GM23338 (cell line): ENCODE data around the gene PPP1R3D. TPM values are rescaled to one million over a fixed set of nuclear protein-coding genes. Genes with fewer than 3 reads are reported as not detected.

Source experiments
- ATAC-seq: fragments of 200-7000 bp; cut with Tn5 transposase; 3 replicates; pipeline ENCODE4 v1.9.1; 2020
- DNase-seq: peaks from one replicate; pipeline ENCODE4 v3.0.0-alpha.2; 2015; ENCODE audit warnings: low spot score
- H2AFZ ChIP-seq: fragments of 200-600 bp; sonication (generic); 2 replicates; pipeline ENCODE4 v1.8.0; 2016; ENCODE audit warnings: antibody characterized with exemption, mild to moderate bottlenecking, moderate library complexity
- H3F3A ChIP-seq: fragments of 200-600 bp; sonication (generic); replicated peaks from 2 replicates; pipeline ENCODE4 v1.8.0; 2017; ENCODE audit warnings: antibody characterized with exemption, mixed run types, low read depth
- H3K27ac ChIP-seq: fragments of 200-600 bp; sonication (generic); 2 replicates; pipeline ENCODE4 v1.6.1; 2016; ENCODE audit warnings: low read depth
- H3K27me3 ChIP-seq: fragments of 200-600 bp; sonication (generic); 2 replicates; pipeline ENCODE4 v1.8.0; 2016; ENCODE audit warnings: mild to moderate bottlenecking, mixed run types, moderate library complexity; ENCODE audit not compliant: insufficient read depth
- H3K36me3 ChIP-seq: fragments of 200-600 bp; sonication (generic); 2 replicates; pipeline ENCODE4 v1.8.0; 2016; ENCODE audit warnings: mild to moderate bottlenecking; ENCODE audit not compliant: insufficient read depth
- H3K4me1 ChIP-seq: fragments of 200-600 bp; sonication (generic); 2 replicates; pipeline ENCODE4 v1.8.0; 2016; ENCODE audit warnings: mild to moderate bottlenecking, moderate library complexity; ENCODE audit not compliant: insufficient read depth
- H3K4me2 ChIP-seq: fragments of 200-600 bp; sonication (generic); 2 replicates; pipeline ENCODE4 v1.7.1; 2017; ENCODE audit warnings: mixed run types
- H3K4me3 ChIP-seq: fragments of 200-600 bp; sonication (generic); 2 replicates; pipeline ENCODE4 v1.6.1; 2016; ENCODE audit warnings: mixed run types
- H3K79me2 ChIP-seq: fragments of 200-600 bp; sonication (generic); replicated peaks from 2 replicates; pipeline ENCODE4 v1.8.0; 2017; ENCODE audit warnings: mild to moderate bottlenecking; ENCODE audit not compliant: insufficient read depth
- H3K9me2 ChIP-seq: fragments of 200-600 bp; sonication (generic); 2 replicates; pipeline ENCODE4 v1.8.0; 2017; ENCODE audit not compliant: insufficient read depth
- H4K20me1 ChIP-seq: fragments of 200-600 bp; sonication (generic); replicated peaks from 2 replicates; pipeline ENCODE4 v1.8.0; 2017; ENCODE audit warnings: mild to moderate bottlenecking; ENCODE audit not compliant: insufficient read depth
- H3K27ac Mint-ChIP-seq: 2 replicates; pipeline ENCODE4 v1.8.0; 2020; ENCODE audit warnings: inconsistent platforms, mild to moderate bottlenecking, moderate library complexity, mixed read lengths
- H3K27me3 Mint-ChIP-seq: 3 replicates; pipeline ENCODE4 v1.8.0; 2022; ENCODE audit warnings: low read depth, mild to moderate bottlenecking, moderate library complexity, mixed read lengths, inconsistent platforms; ENCODE audit not compliant: insufficient read depth, poor library complexity
- H3K36me3 Mint-ChIP-seq: 3 replicates; pipeline ENCODE4 v1.8.0; 2021; ENCODE audit warnings: low read depth, mild to moderate bottlenecking, inconsistent platforms, moderate library complexity, mixed read lengths
- H3K4me1 Mint-ChIP-seq: 3 replicates; pipeline ENCODE4 v1.8.0; 2020; ENCODE audit warnings: mild to moderate bottlenecking, inconsistent platforms, mixed read lengths
- H3K4me3 Mint-ChIP-seq: 3 replicates; pipeline ENCODE4 v1.8.0; 2021; ENCODE audit warnings: moderate library complexity, mild to moderate bottlenecking, inconsistent platforms, mixed read lengths
- H3K9me3 Mint-ChIP-seq: 3 replicates; pipeline ENCODE4 v1.8.0; 2020; ENCODE audit warnings: moderate library complexity, mild to moderate bottlenecking, inconsistent platforms, mixed read lengths
- CREB1 ChIP-seq: fragments of 250-450 bp; sonication (Bioruptor Pico); IDR thresholded peaks from 2 replicates; pipeline ENCODE4 v1.5.0; 2020; ENCODE audit warnings: low read depth, mild to moderate bottlenecking, moderate library complexity
- CTCF ChIP-seq, 2 experiments: fragments of 200-600 bp in 1 of 2; sonication (generic) in 1 of 2; conservative IDR thresholded peaks; 2 replicates each; pipeline versions ENCODE4 v1.5.1 to v1.6.1; 2016 to 2017; ENCODE audit warnings: antibody characterized with exemption in 2 of 2, low read depth in 2 of 2, mild to moderate bottlenecking in 2 of 2, moderate library complexity in 1 of 2
- EZH2phosphoT487 ChIP-seq: fragments of 200-600 bp; sonication (generic); IDR thresholded peaks from one replicate; pipeline ENCODE4 v1.8.1; 2018; ENCODE audit warnings: antibody characterized with exemption; ENCODE audit not compliant: unreplicated experiment
- NANOG ChIP-seq: IDR thresholded peaks from 2 replicates; pipeline ENCODE4 v1.6.1; 2016; ENCODE audit warnings: antibody characterized with exemption, borderline replicate concordance
- POLR2AphosphoS5 ChIP-seq: IDR thresholded peaks from 2 replicates; pipeline ENCODE4 v1.6.1; 2016; ENCODE audit warnings: antibody characterized with exemption, low read depth
- REST ChIP-seq: IDR thresholded peaks from one replicate; pipeline ENCODE4 v1.6.1; 2018; ENCODE audit warnings: antibody characterized with exemption; ENCODE audit not compliant: unreplicated experiment
- STAT1 ChIP-seq: IDR thresholded peaks from one replicate; pipeline ENCODE4 v1.6.1; 2016; ENCODE audit warnings: antibody characterized with exemption; ENCODE audit not compliant: unreplicated experiment
- ZNF114 ChIP-seq: fragments of 250-450 bp; sonication (Bioruptor Pico); IDR thresholded peaks from 2 replicates; pipeline ENCODE4 v1.5.0; 2020; ENCODE audit warnings: mild to moderate bottlenecking, moderate library complexity
- polyA plus RNA-seq: library from polyadenylated mRNA; unstranded; fragments of >200 nt; fragmentation: Nextera tagmentation; extraction: Ambion mirVana; gene quantifications from 2 replicates; pipeline ENCODE4 v1.2.1, GENCODE V29; 2016
- total RNA-seq: library from RNA; depleted of rRNA; stranded (reverse); fragments of >200 nt; shearing (Covaris generic); gene quantifications from 2 replicates; pipeline ENCODE4 v1.2.3, GENCODE V29; 2014
- TF ChIP-seq, protein P1 (sequence below): IDR thresholded peaks from 2 replicates; pipeline ENCODE4 v1.6.1; 2016; ENCODE audit warnings: antibody characterized with exemption

Gene PPP1R3D
- total and polyA plus RNA-seq, 2 experiments from 2014 or later = 1.4 to 3.0 TPM

DNA sequence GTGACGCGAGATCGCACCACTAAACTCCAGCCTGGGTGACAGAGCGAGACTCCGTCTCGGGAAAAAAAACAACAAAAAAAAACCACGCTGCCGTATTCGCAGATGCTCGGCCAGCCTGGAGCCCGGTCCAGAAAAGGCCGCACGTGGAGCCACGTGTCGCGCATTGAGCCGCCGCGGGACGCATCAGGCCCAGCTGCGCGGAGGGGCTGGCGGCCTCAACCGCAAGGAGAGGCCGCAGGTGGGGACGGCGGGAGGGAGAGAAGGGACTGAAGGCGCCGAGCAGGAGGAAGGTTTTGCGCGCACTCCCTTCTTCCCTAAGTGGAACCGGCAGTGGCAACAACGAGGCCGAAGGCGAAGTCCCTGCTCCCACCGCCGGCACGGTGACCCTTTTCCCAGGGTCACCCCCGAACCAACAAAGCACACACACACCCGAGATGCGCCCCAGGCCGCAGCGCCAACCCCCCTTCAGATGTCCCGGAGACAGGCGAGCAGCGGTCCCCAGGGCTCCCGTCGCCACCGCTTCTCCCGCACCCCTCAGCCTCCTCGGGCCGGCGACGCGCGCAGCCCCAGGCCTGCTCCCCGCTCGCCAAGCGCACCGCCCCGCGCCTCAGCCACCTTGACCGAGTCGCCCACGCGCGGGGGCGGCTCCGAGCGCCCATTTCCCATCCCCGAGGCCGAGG lies 7.3 kb downstream of the PPP1R3D start (continued):
- no peak for TF ChIP-seq REST

DNA sequence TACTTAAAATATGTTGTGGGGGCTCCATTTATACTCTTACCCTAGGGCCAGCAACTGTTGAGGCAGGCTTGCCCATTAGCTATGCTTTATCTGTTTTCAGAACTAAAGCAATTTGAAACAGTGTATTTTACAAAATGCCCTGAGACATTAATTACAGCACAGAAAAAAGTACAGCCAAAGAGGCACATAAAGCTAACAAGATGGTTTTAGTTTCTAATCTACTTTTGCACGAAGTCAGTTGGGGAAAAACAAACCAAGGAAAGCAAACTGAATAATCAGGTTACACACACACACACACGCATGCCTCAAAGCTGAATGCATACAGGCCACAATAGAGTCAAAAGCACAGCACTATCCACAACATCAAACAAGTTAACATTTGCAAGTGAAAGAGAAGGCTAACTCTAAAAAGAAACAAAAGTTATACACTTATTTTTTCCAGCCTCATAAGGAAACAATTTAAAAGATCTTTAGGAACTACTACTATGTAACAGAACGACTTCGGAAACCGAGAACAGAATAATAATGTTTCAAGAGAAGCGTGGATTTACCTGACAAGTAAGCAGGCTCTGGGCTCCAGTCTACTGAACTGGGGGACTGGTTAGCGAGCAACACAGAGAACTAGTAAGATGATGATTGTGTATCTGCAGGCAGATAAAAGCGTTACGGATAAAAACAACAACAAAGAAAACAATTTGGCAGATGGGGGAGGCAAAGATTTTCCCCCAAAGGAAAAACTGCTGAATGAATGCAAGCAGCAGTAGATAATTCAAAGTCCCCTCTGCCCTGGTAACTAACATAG lies 8.4 kb downstream of the PPP1R3D start:
- no peak for DNase-seq
- Histone ChIP-seq H3F3A (no peaks in the 10 kb centered on the region), H3K9me2 (no peaks in the 10 kb centered on the region), H3K79me2 (no peaks in the 10 kb centered on the region), H3K4me2 (no peak overlapping the region), H3K27me3 (peaks cover 54% of the 10 kb centered on the region), H3K4me3 (no peak overlapping the region), H2AFZ (no peak overlapping the region), H3K36me3 (no peaks in the 10 kb centered on the region), H3K4me1 (no peaks in the 10 kb centered on the region; the same call in 1 of the 2 replicates), H3K27ac (no peak overlapping the region), H4K20me1 (peaks cover 4% of the 10 kb centered on the region; the same call in 1 of the 2 replicates)
- no peak overlapping the region for H3K27ac Mint-ChIP-seq
- no peak for ATAC-seq
- H3K9me3 Mint-ChIP-seq = peaks cover 3% of the 10 kb centered on the region; the same call in 1 of the 3 replicates
- H3K36me3 Mint-ChIP-seq = no peaks in the 10 kb centered on the region
- H3K27me3 Mint-ChIP-seq = peaks cover 17% of the 10 kb centered on the region
- H3K4me1 Mint-ChIP-seq = peaks cover 10% of the 10 kb centered on the region
- H3K4me3 Mint-ChIP-seq = no peak overlapping the region
- no peak for TF ChIP-seq CTCF (conservative IDR thresholded peaks at IDR 0.05; ENCODE audit: low read depth in 2 of 2)
- TF ChIP-seq ZNF114 = no peak
- TF ChIP-seq STAT1 = no peak
- TF ChIP-seq POLR2AphosphoS5 = no peak
- no peak for TF ChIP-seq REST
- TF ChIP-seq EZH2phosphoT487 = no peak
- no peak for TF ChIP-seq CREB1 (CRISPR knock-in tag)
- no peak for TF ChIP-seq NANOG
- TF ChIP-seq, protein P1, sequence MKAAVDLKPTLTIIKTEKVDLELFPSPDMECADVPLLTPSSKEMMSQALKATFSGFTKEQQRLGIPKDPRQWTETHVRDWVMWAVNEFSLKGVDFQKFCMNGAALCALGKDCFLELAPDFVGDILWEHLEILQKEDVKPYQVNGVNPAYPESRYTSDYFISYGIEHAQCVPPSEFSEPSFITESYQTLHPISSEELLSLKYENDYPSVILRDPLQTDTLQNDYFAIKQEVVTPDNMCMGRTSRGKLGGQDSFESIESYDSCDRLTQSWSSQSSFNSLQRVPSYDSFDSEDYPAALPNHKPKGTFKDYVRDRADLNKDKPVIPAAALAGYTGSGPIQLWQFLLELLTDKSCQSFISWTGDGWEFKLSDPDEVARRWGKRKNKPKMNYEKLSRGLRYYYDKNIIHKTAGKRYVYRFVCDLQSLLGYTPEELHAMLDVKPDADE = no peak
